Left ventricle myocardium inferior (tissue), 1 donor: ENCODE results near the gene INPP4B. TPM values are rescaled to one million over a fixed set of nuclear protein-coding genes. Genes with fewer than 3 reads are reported as not detected.

Experiments used
- DNase-seq: peaks from one replicate; pipeline ENCODE4 v3.0.0-alpha.2; 2020
- H3K27ac ChIP-seq: fragments of 200-600 bp; replicated peaks from 2 replicates; pipeline ENCODE4 v1.8.0; 2021
- H3K27me3 ChIP-seq: fragments of 200-600 bp; 2 replicates; pipeline ENCODE4 v1.8.0; 2021; ENCODE audit warnings: low read depth
- H3K36me3 ChIP-seq: fragments of 200-600 bp; 2 replicates; pipeline ENCODE4 v1.8.0; 2021
- H3K4me1 ChIP-seq: fragments of 200-600 bp; 2 replicates; pipeline ENCODE4 v1.8.0; 2021
- H3K4me3 ChIP-seq: fragments of 200-600 bp; 2 replicates; pipeline ENCODE4 v1.8.0; 2021; ENCODE audit warnings: mild to moderate bottlenecking, moderate library complexity
- H3K9me3 ChIP-seq: fragments of 200-600 bp; replicated peaks from 2 replicates; pipeline ENCODE4 v1.8.0; 2021
- intact Hi-C: fragments of 100-400 bp; cut with micrococcal nuclease; formaldehyde crosslinking; loops from one replicate; pipeline ENCODE4 v1.11.0; 2022
- total RNA-seq: library from RNA; stranded (reverse); fragmentation: NEBNext Ultra II Directional; extraction: Animal tissue kit (Norgen Biotek cat#: 25700); gene quantifications from one replicate; pipeline ENCODE4 v1.2.1, GENCODE V29; 2021
- TF ChIP-seq, protein P1 (sequence below): fragments of 200-600 bp; IDR thresholded peaks from 2 replicates; pipeline ENCODE4 v1.8.0; 2021; ENCODE audit warnings: antibody characterized with exemption, mild to moderate bottlenecking, borderline replicate concordance
- donor health status: DM: no; HTN: yes; CAD: no; lungs with severe emphysema.

The INPP4B gene
- total RNA-seq, 1 donor from 2014 or later, result 61.1 TPM

DNA sequence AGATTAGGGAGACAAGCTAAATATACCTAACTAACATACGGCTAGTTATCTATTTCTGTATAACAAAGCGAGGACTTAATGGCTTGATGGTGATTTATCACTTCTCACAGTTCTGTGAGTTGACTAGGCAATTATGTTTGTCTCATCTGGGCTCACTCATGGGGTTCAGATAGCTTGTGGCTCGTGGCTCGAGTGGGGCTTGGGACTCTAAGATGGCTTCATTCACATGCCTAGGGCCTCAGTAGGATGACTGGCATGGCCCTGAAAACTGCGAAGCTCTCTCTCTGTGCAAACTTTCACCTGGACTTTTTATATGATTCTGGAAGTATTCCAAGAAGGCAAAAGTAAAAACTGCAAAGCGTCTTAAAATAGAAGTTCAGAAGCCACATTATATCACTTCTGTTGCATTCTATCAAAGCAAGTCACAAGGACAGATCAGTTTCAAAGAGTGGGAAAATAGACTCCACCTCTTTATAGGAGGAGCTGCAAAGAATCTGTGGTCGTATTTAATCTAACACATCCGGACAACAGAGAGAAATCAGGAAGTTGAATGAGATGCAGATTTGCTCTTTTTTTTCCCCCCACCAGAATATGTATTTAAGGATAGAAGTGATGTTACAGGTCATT is 491.2 kb downstream of the INPP4B start:
- Histone ChIP-seq H3K27me3 (no peaks in the 10 kb centered on the region), H3K4me1 (peaks cover 60% of the 10 kb centered on the region), H3K27ac (peak overlapping the region; percentile 53), H3K9me3 (no peaks in the 10 kb centered on the region), H3K4me3 (no peak overlapping the region), H3K36me3 (no peaks in the 10 kb centered on the region)
- no peak for DNase-seq
- intact Hi-C loops, result no loop called here
- TF ChIP-seq, protein P1, sequence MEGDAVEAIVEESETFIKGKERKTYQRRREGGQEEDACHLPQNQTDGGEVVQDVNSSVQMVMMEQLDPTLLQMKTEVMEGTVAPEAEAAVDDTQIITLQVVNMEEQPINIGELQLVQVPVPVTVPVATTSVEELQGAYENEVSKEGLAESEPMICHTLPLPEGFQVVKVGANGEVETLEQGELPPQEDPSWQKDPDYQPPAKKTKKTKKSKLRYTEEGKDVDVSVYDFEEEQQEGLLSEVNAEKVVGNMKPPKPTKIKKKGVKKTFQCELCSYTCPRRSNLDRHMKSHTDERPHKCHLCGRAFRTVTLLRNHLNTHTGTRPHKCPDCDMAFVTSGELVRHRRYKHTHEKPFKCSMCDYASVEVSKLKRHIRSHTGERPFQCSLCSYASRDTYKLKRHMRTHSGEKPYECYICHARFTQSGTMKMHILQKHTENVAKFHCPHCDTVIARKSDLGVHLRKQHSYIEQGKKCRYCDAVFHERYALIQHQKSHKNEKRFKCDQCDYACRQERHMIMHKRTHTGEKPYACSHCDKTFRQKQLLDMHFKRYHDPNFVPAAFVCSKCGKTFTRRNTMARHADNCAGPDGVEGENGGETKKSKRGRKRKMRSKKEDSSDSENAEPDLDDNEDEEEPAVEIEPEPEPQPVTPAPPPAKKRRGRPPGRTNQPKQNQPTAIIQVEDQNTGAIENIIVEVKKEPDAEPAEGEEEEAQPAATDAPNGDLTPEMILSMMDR, result no peak

GRCh38 chr4:142354041-142354440 is 492.1 kb downstream of the INPP4B start:
- no peaks in the 10 kb centered on the region for H3K36me3 ChIP-seq
- DNase-seq, result no peak
- no peaks in the 10 kb centered on the region for H3K27me3 ChIP-seq
- peak overlapping the region; percentile 53 for H3K27ac ChIP-seq
- no peak overlapping the region for H3K4me3 ChIP-seq
- peaks cover 69% of the 10 kb centered on the region for H3K4me1 ChIP-seq
- TF ChIP-seq, protein P1, result no peak
- H3K9me3 ChIP-seq, result no peaks in the 10 kb centered on the region
- intact Hi-C loops, result no loop called here

DNA sequence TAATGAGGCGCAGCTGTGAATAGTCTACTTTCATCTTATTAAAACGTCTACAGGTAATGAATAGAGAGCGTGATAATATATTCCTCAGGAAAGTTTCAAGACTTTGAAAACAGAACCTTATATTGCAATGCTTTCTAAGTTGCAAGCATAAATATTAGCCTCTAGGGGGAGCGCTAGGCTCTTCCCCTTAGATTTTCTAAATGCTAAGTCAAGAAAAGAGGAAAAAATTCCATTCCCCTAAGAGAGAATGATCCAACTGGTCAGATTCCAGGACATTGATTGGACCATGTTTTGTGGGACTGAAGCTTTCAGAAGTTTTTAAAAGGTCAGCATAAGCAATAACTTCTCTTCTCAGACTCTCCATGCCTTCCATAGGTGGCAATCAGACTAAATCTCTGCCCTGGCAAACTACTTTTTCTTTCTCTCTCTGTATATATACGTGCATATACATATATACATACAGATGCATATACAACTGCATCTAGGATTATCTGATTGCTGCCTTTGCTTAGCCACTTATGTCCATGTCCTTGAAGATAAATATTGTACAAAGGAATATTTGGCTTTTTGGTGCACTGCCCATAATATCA is 492.9 kb downstream of the INPP4B start:
- Histone ChIP-seq H3K4me3 (no peak overlapping the region), H3K27ac (peak overlapping the region; percentile 53), H3K27me3 (no peaks in the 10 kb centered on the region), H3K9me3 (no peaks in the 10 kb centered on the region), H3K36me3 (no peaks in the 10 kb centered on the region), H3K4me1 (peaks cover 77% of the 10 kb centered on the region)
- no peak for DNase-seq
- intact Hi-C loops, result no loop called here
- TF ChIP-seq, protein P1, result peak; percentile 94

DNA sequence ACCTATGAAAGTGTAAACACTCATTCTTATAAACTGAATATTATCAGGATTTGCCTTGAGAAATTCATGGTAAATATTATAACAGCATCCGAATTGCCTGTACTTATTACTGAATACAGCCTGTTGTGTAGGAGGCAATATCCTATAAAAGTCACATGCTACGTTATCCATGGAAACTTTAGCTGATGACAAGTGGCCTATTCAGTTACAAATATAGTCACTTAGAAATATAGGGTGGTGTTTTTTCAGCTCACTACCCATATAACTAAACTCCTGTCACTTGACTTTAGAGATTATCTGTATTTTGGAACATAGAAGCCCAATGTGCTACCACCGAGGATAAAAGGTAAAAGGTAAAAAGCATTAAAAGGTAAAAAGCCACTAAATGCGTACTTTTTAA is 493.4 kb downstream of the INPP4B start:
- TF ChIP-seq, protein P1, result no peak
- no peaks in the 10 kb centered on the region for H3K27me3 ChIP-seq
- H3K36me3 ChIP-seq, result no peaks in the 10 kb centered on the region
- peaks cover 82% of the 10 kb centered on the region for H3K4me1 ChIP-seq
- intact Hi-C loops, result no loop called here
- peak overlapping the region; percentile 53 for H3K27ac ChIP-seq
- no peak for DNase-seq
- H3K4me3 ChIP-seq, result no peak overlapping the region
- no peaks in the 10 kb centered on the region for H3K9me3 ChIP-seq

- intact Hi-C loops, result no loop called here
- H3K4me3 ChIP-seq, result peak overlapping the region; percentile 3
- peak overlapping the region; percentile 53 for H3K27ac ChIP-seq
- no peaks in the 10 kb centered on the region for H3K36me3 ChIP-seq
- no peaks in the 10 kb centered on the region for H3K9me3 ChIP-seq
- DNase-seq, result no peak
- H3K27me3 ChIP-seq, result no peaks in the 10 kb centered on the region
- H3K4me1 ChIP-seq, result peaks cover 85% of the 10 kb centered on the region
- TF ChIP-seq, protein P1, result no peak
Observed at GRCh38 chr4:142351958-142352357, 494.1 kb downstream of the INPP4B start.
